ENCODE results near the gene SEMA4D.

DNA sequence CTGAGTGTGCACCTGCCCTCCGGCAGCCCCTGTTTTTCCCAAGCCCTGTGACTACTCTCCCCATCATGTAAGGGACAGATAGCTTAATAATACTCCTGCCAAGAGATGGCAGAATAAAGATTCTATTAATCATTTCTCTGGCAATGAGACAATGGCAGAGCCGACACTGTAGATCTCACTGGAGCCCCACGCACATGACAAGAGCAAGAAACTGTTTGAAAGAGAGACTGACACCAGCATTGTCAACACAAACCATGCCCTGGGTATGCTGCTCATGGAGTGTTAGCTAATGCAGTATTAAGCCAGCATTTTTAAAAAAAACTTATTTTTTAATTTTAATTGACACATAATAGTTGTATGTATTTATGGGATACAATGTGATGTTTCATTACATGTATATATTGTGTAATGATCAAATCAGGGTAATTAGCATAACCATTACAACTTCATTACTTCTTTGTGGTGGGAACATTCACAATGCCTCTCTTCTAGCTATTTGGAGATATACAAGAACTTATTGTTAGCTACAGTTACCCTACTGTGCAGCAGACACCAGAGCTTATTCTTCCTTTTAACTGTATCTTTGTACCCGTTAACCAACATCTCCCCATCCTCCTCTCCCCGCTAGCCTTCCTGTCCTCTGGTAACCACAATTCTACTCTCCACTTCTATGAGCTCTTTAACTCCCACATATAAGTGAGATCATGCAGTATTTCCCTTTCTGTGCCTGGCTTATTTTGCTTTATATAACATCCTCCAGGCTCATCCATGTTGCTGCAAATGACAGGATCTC, 31.5 kb upstream of the SEMA4D start:
- TF ChIP-seq EZH2phosphoT487 (IDR thresholded peaks at IDR 0.05; ENCODE audit: borderline replicate concordance), result no peak
- TF ChIP-seq, protein P1, sequence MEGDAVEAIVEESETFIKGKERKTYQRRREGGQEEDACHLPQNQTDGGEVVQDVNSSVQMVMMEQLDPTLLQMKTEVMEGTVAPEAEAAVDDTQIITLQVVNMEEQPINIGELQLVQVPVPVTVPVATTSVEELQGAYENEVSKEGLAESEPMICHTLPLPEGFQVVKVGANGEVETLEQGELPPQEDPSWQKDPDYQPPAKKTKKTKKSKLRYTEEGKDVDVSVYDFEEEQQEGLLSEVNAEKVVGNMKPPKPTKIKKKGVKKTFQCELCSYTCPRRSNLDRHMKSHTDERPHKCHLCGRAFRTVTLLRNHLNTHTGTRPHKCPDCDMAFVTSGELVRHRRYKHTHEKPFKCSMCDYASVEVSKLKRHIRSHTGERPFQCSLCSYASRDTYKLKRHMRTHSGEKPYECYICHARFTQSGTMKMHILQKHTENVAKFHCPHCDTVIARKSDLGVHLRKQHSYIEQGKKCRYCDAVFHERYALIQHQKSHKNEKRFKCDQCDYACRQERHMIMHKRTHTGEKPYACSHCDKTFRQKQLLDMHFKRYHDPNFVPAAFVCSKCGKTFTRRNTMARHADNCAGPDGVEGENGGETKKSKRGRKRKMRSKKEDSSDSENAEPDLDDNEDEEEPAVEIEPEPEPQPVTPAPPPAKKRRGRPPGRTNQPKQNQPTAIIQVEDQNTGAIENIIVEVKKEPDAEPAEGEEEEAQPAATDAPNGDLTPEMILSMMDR (conservative IDR thresholded peaks at IDR 0.05; ENCODE audit: low read length), result no peak
